HG02938 (cell line): Measurements from ENCODE around the gene PYROXD2.
"Not testable (repeated sequence)": the region's sequence is repeated elsewhere in the genome, so short reads cannot be mapped to it uniquely, and the experiment has no call there.

Experiments used
- ATAC-seq: cut with Tn5 transposase; IDR thresholded peaks from one replicate; pipeline ENCODE4 v1.9.1; 2021; ENCODE audit warnings: mild to moderate bottlenecking, moderate library complexity; ENCODE audit not compliant: unreplicated experiment

PYROXD2 gene

GRCh38 chr10:98396096-98397063, 18.6 kb downstream of the PYROXD2 start:
- no peak for ATAC-seq

GRCh38 chr10:98394851-98395440, 20.0 kb downstream of the PYROXD2 start:
- ATAC-seq: no peak

- ATAC-seq: no peak
These were observed 23.4 kb downstream of the PYROXD2 start for GRCh38 chr10:98391578-98391991.

GRCh38 chr10:98391065-98391464, 23.9 kb downstream of the PYROXD2 start:
- ATAC-seq: no peak

- ATAC-seq: no peak
These were observed 24.6 kb downstream of the PYROXD2 start for GRCh38 chr10:98390406-98390805.

- no peak for ATAC-seq
These were observed 25.6 kb downstream of the PYROXD2 start for GRCh38 chr10:98389398-98389797.

GRCh38 chr10:98388101-98388655, 26.8 kb downstream of the PYROXD2 start:
- ATAC-seq: no peak

- no peak for ATAC-seq
These were observed 30.4 kb downstream of the PYROXD2 start for GRCh38 chr10:98384531-98385133.

GRCh38 chr10:98383869-98384268, 31.1 kb downstream of the PYROXD2 start:
- no peak for ATAC-seq

- not testable (repeated sequence) for ATAC-seq
These were observed 31.8 kb downstream of the PYROXD2 start for GRCh38 chr10:98383134-98383667.

GRCh38 chr10:98382691-98383101, 32.3 kb downstream of the PYROXD2 start:
- ATAC-seq: no peak

GRCh38 chr10:98380493-98381339, 34.3 kb downstream of the PYROXD2 start:
- no peak for ATAC-seq

- no peak for ATAC-seq
These were observed 36.3 kb downstream of the PYROXD2 start for GRCh38 chr10:98378722-98379121.

- ATAC-seq: no peak
These were observed 37.4 kb downstream of the PYROXD2 start for GRCh38 chr10:98377536-98377935.

- no peak for ATAC-seq
These were observed 38.0 kb downstream of the PYROXD2 start for GRCh38 chr10:98377001-98377400.

GRCh38 chr10:98376485-98376884, 38.5 kb downstream of the PYROXD2 start:
- ATAC-seq: no peak

GRCh38 chr10:98374217-98374985, 40.6 kb downstream of the PYROXD2 start:
- ATAC-seq: no peak

- no peak for ATAC-seq
These were observed 41.5 kb downstream of the PYROXD2 start for GRCh38 chr10:98373260-98374040.
